ENCODE measurements around the gene C7orf57.

Gene C7orf57

DNA sequence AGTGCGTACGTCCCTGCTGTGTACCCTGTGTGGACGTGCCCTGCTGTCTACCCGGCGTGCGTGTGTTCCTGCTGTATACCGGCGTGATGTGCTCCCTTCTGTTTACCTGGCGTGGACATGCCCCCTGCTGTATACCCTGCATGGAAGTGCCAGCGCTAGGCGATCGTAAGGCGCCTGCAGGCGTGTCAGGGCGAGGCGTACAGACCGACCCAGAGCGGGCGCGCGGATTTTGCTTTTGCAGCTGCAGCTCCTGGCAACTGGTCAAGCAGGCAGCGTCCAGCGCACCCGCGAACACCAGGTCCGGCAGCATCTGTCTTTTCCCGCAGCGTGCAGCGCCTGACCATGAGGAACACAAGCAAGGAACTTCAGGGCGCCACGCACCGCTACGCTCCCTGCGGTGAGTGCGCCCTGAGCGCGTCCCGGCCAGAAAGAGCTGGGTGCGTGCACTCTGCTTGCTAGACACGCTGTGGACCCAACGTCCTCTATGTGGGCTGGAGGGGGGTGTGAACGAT, 680 bp downstream of the C7orf57 start:
- H3K4me1 ChIP-seq (ENCODE audit: insufficient read depth, low read length): peaks cover 45% of the 10 kb centered on the region
- H3K4me3 ChIP-seq (ENCODE audit: low read length): peak overlapping the region; percentile 67
- H3K36me3 ChIP-seq (ENCODE audit: insufficient read depth, low read length): no peaks in the 10 kb centered on the region
- WGBS: 4% methylated on average over 42 of the region's 42 CpGs
- H3K27me3 ChIP-seq (ENCODE audit: insufficient read depth, low read length): peaks cover 57% of the 10 kb centered on the region
- H3K9ac ChIP-seq (ENCODE audit: low read depth, low read length): no peak overlapping the region
- no peaks in the 10 kb centered on the region for H3K9me3 ChIP-seq (ENCODE audit: insufficient read depth, low read depth, low read length)
- H3K27ac ChIP-seq (ENCODE audit: low read depth, low read length): no peak overlapping the region

DNA sequence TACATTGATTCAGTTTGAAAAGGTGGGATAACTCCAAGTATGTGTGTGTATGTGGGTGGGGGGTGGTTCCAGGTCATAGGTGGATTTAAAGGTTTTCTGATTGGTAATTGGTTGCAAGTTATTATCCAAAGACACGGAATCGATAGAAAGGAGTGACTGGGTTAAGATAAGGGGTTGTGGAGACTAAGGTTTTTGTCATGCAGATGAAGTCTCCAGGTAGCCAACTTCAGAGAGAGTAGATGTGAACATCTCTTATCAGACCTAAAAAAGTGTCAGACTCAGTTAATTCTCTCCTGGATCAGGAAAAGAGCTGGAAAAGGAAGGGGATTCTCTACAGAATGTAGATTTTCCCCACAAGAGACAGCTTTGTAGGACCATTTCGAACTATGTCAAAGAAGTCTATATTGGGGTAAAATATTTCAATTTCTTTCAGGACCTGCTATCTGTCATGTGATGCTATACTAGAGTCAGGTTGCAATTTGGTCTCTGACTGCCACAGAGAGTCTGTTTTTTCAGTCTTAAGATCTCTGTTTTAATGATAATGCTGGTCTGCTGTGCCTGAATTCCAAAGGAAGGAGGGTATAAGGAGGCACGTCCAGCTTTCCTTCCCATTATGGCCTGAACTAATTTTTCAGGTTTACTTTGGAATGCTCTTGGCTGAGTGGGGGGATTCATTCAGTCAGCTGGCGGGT, 3.6 kb downstream of the C7orf57 start:
- Histone ChIP-seq H3K36me3 (ENCODE audit: insufficient read depth, low read length) (no peaks in the 10 kb centered on the region), H3K9ac (ENCODE audit: low read depth, low read length) (no peak overlapping the region), H3K27ac (ENCODE audit: low read depth, low read length) (peak overlapping the region; percentile 84; the same call in 1 of the 2 replicates), H3K4me1 (ENCODE audit: insufficient read depth, low read length) (peaks cover 58% of the 10 kb centered on the region), H3K9me3 (ENCODE audit: insufficient read depth, low read depth, low read length) (no peaks in the 10 kb centered on the region), H3K4me3 (ENCODE audit: low read length) (peak overlapping the region; percentile 37), H3K27me3 (ENCODE audit: insufficient read depth, low read length) (peaks cover 36% of the 10 kb centered on the region)
- WGBS: 14% methylated on average over 4 of the region's 5 CpGs

DNA sequence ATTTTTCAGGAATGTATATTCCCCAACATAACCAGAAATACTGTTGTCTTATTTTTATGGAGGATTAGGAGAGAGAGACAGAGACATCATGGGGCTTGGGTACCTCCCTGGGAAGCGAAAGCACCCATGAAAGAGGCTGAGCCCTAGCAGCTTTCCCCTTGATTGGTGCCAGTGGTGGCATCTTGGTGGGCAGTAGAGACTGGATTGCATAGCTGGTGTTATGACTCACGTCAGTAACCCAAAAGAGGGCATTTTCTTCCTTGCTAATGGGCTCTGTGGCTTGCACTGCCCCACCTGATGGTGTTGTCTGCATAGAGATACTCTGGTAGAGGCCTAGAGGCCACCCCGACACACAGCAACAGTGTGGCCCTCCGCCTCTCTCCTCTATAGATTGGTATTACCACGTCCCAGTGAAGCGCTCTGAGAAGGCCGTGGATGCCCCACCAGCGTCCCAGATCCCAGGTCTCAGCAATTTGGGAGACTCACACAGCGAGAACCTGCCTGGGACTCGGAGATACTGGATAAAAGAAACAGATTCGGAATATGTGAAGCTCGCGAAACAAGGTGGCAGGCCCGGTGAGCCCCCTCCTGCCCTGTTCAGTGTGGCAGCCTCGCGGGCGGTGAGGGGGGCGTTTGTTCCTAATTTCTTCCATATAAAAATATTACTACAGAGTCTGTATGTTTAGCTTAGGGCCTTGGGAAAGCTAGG, 5.8 kb downstream of the C7orf57 start:
- Histone ChIP-seq H3K4me3 (ENCODE audit: low read length) (no peak overlapping the region), H3K9ac (ENCODE audit: low read depth, low read length) (no peak overlapping the region), H3K27me3 (ENCODE audit: insufficient read depth, low read length) (peaks cover 18% of the 10 kb centered on the region), H3K4me1 (ENCODE audit: insufficient read depth, low read length) (peaks cover 54% of the 10 kb centered on the region), H3K27ac (ENCODE audit: low read depth, low read length) (no peak overlapping the region), H3K9me3 (ENCODE audit: insufficient read depth, low read depth, low read length) (no peaks in the 10 kb centered on the region), H3K36me3 (ENCODE audit: insufficient read depth, low read length) (no peaks in the 10 kb centered on the region)
- WGBS: 89% methylated on average over 14 of the region's 18 CpGs

DNA sequence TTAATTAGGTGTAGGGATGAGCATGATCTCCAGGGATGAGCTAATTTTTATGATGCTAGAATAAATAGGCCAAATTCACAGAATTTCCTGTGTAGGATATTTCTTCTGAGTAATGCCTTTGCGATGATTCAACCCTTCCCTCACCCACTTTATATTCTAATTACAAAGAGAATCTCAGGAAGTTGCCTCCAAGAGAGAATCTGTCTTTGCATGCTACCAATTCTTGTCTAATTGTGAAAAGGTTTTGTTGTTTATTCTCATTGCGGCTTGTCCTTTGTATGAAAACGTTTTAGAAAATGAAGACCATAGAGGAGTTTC, 6.3 kb downstream of the C7orf57 start:
- Histone ChIP-seq H3K36me3 (ENCODE audit: insufficient read depth, low read length) (no peaks in the 10 kb centered on the region), H3K4me3 (ENCODE audit: low read length) (no peak overlapping the region), H3K9me3 (ENCODE audit: insufficient read depth, low read depth, low read length) (no peaks in the 10 kb centered on the region), H3K4me1 (ENCODE audit: insufficient read depth, low read length) (peaks cover 52% of the 10 kb centered on the region), H3K9ac (ENCODE audit: low read depth, low read length) (no peak overlapping the region), H3K27me3 (ENCODE audit: insufficient read depth, low read length) (peaks cover 12% of the 10 kb centered on the region), H3K27ac (ENCODE audit: low read depth, low read length) (no peak overlapping the region)
- 70% methylated on average over 3 of the region's 3 CpGs for WGBS

DNA sequence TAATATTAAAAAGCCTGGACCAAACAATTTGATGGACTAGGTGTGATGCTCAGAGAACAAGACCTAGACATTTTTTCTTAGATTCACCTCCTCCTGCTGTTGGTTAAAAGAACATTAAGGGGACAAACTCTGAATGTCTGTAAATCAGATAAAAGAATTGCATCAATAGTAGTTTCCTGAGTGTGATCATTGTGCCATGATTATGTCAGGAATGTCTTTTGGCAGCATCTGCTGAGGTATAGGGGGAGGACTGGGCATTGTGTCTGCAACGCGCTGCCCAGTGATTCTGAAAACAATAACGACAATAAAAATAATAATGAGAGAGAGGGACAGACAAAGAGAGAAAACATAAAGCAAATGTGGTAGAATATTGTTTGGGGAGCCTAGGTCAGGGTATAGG, 6.9 kb downstream of the C7orf57 start:
- Histone ChIP-seq H3K4me3 (ENCODE audit: low read length) (no peak overlapping the region), H3K9ac (ENCODE audit: low read depth, low read length) (no peak overlapping the region), H3K27ac (ENCODE audit: low read depth, low read length) (no peak overlapping the region), H3K9me3 (ENCODE audit: insufficient read depth, low read depth, low read length) (no peaks in the 10 kb centered on the region), H3K27me3 (ENCODE audit: insufficient read depth, low read length) (peaks cover 6% of the 10 kb centered on the region), H3K4me1 (ENCODE audit: insufficient read depth, low read length) (peaks cover 49% of the 10 kb centered on the region), H3K36me3 (ENCODE audit: insufficient read depth, low read length) (no peaks in the 10 kb centered on the region)
- 94% methylated on average over 3 of the region's 3 CpGs for WGBS

DNA sequence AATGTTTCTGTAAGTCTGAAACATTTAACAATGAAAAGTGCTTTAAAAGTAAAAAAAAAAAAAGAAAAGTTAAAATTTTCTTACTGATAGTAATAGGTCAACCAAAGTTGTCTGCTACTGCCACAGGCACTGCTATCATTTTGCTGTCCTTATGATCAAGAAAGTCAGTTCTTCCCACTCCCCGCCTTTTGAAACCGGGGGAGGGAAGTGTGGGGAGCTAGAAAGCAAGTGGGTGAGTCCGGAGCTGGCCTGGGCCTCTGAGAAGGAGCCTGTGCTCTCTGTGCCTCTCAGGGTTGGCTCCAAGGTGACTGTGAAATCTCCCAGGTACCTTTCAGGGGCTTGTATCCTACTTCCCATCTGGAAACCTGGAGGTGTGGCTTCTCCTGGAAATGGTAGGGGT, 7.3 kb downstream of the C7orf57 start:
- H3K27ac ChIP-seq (ENCODE audit: low read depth, low read length): no peak overlapping the region
- no peak overlapping the region for H3K4me3 ChIP-seq (ENCODE audit: low read length)
- H3K9ac ChIP-seq (ENCODE audit: low read depth, low read length): no peak overlapping the region
- H3K9me3 ChIP-seq (ENCODE audit: insufficient read depth, low read depth, low read length): no peaks in the 10 kb centered on the region
- WGBS: 60% methylated on average over 3 of the region's 3 CpGs
- peaks cover 49% of the 10 kb centered on the region for H3K4me1 ChIP-seq (ENCODE audit: insufficient read depth, low read length)
- H3K27me3 ChIP-seq (ENCODE audit: insufficient read depth, low read length): peaks cover 2% of the 10 kb centered on the region
- H3K36me3 ChIP-seq (ENCODE audit: insufficient read depth, low read length): no peaks in the 10 kb centered on the region

DNA sequence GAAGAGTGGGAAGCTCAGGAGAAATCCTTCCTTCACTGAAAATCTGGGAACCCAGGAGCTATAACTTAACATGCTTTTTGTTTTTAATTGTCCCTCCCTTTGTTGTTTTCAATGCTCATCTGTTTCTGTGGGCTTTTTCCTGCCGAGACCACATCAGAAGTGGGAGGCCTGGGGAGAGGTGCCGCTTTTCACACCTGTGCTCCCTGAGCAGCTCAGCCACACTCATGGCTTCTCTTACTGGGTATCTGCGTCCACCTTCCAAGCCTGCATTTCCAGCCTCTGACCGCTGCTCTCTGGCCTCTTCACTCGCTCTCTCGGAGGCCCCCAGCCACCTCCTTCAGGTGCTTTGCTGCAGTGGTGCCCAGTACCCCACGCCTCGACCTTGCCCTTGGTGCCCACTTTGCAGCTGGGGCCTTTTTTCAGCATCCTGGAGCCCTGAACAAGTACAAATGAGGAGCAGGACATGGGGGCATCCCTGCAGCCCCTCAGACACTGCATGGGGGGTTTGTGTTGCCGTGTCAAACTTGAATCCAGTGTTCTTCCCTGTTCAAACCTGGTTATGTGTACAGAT, 9.9 kb downstream of the C7orf57 start:
- H3K4me1 ChIP-seq (ENCODE audit: insufficient read depth, low read length): peaks cover 22% of the 10 kb centered on the region
- H3K9me3 ChIP-seq (ENCODE audit: insufficient read depth, low read depth, low read length): no peaks in the 10 kb centered on the region
- no peak overlapping the region for H3K9ac ChIP-seq (ENCODE audit: low read depth, low read length)
- no peaks in the 10 kb centered on the region for H3K36me3 ChIP-seq (ENCODE audit: insufficient read depth, low read length)
- no peak overlapping the region for H3K4me3 ChIP-seq (ENCODE audit: low read length)
- H3K27me3 ChIP-seq (ENCODE audit: insufficient read depth, low read length): no peaks in the 10 kb centered on the region
- WGBS: 82% methylated on average over 9 of the region's 9 CpGs
- no peak overlapping the region for H3K27ac ChIP-seq (ENCODE audit: low read depth, low read length)

DNA sequence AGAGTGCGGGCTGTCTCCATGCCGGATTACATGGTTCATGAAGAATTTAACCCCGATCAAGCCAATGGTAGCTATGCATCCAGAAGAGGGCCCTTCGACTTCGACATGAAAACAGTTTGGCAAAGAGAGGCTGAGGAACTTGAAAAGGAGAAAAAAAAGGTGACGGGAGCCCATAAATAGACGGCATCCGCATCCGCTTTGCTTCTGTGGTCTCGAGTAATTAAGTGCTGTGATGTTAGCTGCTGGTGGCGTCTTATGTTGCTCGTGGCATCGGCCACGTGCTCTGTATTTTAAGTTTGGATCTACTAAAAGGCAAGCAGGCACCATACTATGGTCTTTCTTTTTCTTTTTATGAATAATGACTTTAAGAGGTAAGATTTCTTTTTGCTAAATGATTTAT, 11.1 kb downstream of the C7orf57 start:
- no peak overlapping the region for H3K27ac ChIP-seq (ENCODE audit: low read depth, low read length)
- 82% methylated on average over 14 of the region's 14 CpGs for WGBS
- peaks cover 11% of the 10 kb centered on the region for H3K4me1 ChIP-seq (ENCODE audit: insufficient read depth, low read length)
- no peak overlapping the region for H3K9ac ChIP-seq (ENCODE audit: low read depth, low read length)
- no peaks in the 10 kb centered on the region for H3K36me3 ChIP-seq (ENCODE audit: insufficient read depth, low read length)
- H3K4me3 ChIP-seq (ENCODE audit: low read length): no peak overlapping the region
- no peaks in the 10 kb centered on the region for H3K27me3 ChIP-seq (ENCODE audit: insufficient read depth, low read length)
- no peaks in the 10 kb centered on the region for H3K9me3 ChIP-seq (ENCODE audit: insufficient read depth, low read depth, low read length)

DNA sequence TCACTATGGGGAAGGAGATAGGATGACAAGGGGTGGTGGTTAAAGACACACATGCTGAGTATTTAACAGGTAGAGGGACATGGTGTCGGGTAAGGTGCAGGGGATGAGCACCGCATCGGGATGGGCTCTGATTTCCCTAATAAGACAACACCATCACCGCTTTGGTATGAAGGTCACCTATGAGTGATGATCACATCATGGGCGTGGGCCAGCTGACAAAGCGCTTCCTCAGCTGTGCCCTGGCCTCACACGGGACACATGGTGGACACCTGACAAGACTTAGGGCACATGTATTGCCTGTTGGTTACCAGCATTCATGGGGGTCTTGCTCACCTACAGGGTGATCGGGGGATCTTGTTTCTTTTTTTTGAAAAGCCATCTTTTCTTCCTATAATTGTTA, 12.8 kb downstream of the C7orf57 start:
- Histone ChIP-seq H3K9ac (ENCODE audit: low read depth, low read length) (no peak overlapping the region), H3K4me1 (ENCODE audit: insufficient read depth, low read length) (peaks cover 3% of the 10 kb centered on the region; the same call in 1 of the 2 replicates), H3K36me3 (ENCODE audit: insufficient read depth, low read length) (no peaks in the 10 kb centered on the region), H3K27me3 (ENCODE audit: insufficient read depth, low read length) (no peaks in the 10 kb centered on the region), H3K27ac (ENCODE audit: low read depth, low read length) (no peak overlapping the region), H3K9me3 (ENCODE audit: insufficient read depth, low read depth, low read length) (no peaks in the 10 kb centered on the region), H3K4me3 (ENCODE audit: low read length) (no peak overlapping the region)
- 97% methylated on average over 8 of the region's 8 CpGs for WGBS

DNA sequence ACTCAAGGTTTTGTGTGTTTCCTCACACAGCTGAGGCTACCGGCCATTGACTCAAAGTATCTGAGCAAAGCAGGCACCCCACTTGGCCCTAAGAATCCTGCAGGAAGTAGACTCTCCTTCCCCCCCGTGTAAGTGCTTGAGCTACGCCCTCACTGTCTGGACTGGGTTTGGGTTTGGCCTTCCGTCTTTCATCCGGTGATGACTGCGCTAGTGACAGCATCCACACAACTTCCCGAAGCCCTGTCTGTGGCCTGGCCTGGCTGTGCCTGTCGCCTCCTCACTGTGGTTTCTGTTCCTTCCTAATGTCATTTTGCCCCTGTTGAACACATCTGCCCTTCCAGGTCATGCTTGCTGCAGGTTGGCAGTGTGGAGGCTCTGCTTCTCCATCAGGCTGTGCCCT, 14.5 kb downstream of the C7orf57 start:
- Histone ChIP-seq H3K4me1 (ENCODE audit: insufficient read depth, low read length) (peaks cover 3% of the 10 kb centered on the region; the same call in 1 of the 2 replicates), H3K9me3 (ENCODE audit: insufficient read depth, low read depth, low read length) (no peaks in the 10 kb centered on the region), H3K4me3 (ENCODE audit: low read length) (no peak overlapping the region), H3K27ac (ENCODE audit: low read depth, low read length) (no peak overlapping the region), H3K9ac (ENCODE audit: low read depth, low read length) (no peak overlapping the region), H3K36me3 (ENCODE audit: insufficient read depth, low read length) (no peaks in the 10 kb centered on the region), H3K27me3 (ENCODE audit: insufficient read depth, low read length) (no peaks in the 10 kb centered on the region)
- 88% methylated on average over 8 of the region's 8 CpGs for WGBS

DNA sequence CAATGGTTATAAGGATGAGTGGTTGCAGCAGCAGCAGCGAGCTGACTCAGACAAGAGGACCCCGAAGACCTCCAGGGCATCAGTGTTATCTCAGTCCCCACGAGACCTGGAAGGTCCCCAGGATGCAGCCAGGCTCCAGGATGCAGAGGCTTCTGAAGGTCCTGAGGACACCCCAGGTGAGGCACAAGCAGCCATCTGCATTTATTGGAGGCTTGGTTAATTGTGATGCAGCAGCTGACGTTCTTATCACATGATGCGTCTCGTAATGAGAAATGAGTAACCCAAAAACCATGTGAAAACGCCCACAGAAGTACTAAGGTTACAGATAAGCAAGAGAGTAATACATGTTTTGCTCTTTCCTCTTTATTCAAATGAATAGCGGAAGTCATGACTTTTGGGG, 17.4 kb downstream of the C7orf57 start:
- Histone ChIP-seq H3K27me3 (ENCODE audit: insufficient read depth, low read length) (no peaks in the 10 kb centered on the region), H3K27ac (ENCODE audit: low read depth, low read length) (no peak overlapping the region), H3K4me1 (ENCODE audit: insufficient read depth, low read length) (no peaks in the 10 kb centered on the region), H3K36me3 (ENCODE audit: insufficient read depth, low read length) (no peaks in the 10 kb centered on the region), H3K4me3 (ENCODE audit: low read length) (no peak overlapping the region), H3K9ac (ENCODE audit: low read depth, low read length) (no peak overlapping the region), H3K9me3 (ENCODE audit: insufficient read depth, low read depth, low read length) (peaks cover 8% of the 10 kb centered on the region; the same call in 1 of the 2 replicates)
- 83% methylated on average over 8 of the region's 8 CpGs for WGBS
